ENCODE measurements around the gene SIGLEC5. TPM values are rescaled to one million over a fixed set of nuclear protein-coding genes. Genes with fewer than 3 reads are reported as not detected.

The SIGLEC5 gene
- total RNA-seq, 1 donor, result 2.2 TPM

DNA sequence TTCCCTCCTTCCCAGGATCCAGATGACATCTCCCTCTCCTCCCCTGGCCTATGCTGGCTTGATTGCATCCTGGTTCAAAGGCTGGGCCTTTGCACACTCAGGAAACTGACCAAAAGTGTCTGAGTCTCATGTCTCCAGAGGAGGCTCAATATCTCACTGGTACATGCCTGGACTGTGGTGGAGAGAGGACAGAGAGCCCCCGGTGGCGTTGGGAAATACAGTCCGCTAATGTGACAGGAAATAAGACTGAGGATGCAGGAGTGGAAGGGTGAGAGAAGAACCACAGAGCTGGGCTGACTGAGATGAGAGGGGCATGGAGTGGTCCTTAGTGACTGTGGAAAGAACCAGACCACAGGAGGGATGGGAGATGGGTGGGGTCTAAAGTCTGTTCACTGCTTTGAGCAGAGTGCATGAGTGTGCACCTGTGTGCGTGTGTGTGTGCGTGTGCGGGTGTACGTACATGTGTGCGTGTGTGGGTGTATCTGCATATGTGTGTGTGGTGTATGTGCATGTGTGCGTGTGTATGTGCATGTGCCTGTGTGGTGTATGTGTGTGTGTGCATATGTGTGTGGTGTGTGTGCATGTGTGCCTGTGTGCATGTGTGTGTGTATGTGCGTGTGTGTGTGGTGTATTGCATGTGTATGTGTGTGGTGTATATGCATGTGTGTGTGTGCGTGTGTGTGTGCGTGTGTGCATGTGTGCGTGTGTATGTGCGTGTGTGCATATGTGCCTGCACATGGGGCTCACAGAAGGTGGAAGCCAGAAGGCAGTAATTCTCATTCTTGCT is 1.9 kb downstream of the SIGLEC5 start:
- DNase-seq (ENCODE audit: low read depth in 2 of 3, low spot score in 2 of 3), result no peak

DNA sequence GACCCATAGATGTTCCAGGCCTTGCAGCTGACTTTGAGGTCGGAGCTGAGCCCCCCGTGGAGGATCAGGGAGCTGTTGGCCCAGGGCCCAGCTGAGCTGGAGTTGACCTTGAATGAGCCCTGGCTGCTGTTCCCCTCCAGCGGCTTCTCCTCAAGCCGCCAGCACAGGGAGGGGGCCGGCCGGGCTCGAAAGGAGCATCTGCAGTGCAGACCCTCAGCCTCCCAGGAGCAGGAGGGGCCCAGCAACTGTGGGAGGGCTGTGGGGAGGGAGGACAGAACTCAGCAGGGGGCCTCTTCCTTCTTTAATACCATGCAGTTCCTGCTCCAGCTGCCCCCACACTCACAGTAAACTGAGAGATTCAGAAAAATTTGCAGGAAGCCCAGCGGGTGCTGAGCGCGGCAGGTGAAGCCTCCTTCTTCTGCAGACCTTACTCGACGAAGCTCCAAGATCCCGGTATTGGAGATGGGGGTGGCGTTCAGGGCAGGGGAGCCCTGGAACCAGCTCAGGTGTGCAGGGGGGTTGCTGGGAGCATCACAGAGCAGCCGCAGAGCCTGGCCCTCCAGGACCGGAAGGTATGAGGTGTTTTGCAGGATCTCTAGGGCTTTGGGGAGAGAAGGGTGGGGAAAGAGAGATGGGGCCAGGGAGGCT is 2.6 kb downstream of the SIGLEC5 start:
- DNase-seq (ENCODE audit: low read depth in 2 of 3, low spot score in 2 of 3), result no peak

DNA sequence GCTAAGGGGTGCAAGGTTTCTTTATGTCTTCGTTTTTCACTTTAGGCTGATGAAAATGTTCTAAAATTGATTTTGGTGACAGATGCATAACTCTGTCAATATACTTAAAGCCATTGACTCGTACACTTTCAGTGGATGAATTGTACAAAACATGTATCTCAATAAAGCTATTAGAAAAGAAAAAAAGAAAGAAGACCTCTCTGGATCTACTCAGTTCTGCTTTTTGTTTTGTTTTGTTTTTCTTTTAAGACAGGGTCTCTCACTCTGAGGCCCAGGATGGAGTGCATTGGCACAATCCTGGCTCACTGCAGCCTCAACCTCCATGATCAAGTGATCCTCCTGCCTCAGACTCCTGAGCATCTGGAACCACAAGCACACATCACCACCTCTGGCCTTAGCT is 3.5 kb downstream of the SIGLEC5 start:
- no peak for DNase-seq (ENCODE audit: low read depth in 2 of 3, low spot score in 2 of 3)

DNA sequence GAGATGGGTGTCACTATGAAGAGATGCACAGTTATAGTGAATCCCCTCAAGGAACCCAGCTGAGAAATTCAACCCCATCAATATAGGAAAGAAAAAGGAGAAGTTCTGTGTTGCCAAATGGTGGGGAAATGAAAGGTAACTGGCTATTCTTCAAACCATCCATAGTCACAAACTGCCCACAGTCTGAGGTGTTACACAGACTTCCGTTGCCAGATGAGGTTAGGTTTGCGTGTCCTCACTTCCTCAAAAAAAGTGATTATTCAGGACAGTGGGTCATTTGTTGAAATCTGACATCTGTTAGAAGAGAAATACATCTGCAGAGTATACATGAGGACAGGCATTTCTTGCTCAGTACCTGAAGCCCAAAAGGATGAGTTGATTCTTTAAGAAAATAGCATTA is 9.0 kb downstream of the SIGLEC5 start:
- peak in 2 of 3 donors; percentile 43 to 85 for DNase-seq (ENCODE audit: low read depth in 2 of 3, low spot score in 2 of 3)

DNA sequence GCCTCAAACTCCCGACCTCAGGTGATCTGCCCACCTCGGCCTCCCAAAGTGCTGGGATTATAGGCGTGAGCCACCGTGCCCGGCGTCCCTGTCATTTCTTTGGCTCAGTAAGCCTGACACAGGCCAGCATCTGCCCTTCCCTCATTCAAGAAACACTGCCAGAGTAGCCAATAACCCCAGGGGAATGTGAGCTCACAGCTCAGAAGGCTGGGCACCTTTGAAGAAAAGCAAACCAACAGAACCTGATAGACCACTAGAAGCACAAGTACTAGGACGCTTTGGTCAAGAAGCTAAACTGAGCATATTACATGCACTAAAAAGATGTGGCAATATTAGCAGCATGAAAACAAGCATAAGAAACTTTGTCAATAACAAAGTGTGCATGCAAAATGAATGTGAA is 14.2 kb downstream of the SIGLEC5 start:
- no peak for DNase-seq (ENCODE audit: low read depth in 2 of 3, low spot score in 2 of 3)

DNA sequence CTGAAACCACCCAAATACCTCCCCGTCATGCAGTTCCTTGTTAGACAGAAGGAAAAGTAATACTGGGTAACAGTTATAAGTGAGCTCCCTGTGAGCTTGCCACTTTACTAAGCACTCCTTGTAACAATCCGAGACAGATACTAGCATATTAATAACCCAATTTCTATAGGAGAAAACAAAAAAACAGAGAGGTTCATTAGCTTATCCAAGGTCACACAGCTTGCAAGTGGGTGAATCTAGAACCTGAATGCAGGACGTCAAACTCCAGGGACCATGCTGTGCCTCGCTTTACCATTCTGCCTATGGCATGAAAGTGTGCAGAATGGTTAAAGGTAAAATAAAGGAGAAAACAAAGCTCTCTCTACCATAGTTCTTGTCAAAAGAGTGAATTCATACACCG is 15.4 kb downstream of the SIGLEC5 start:
- DNase-seq (ENCODE audit: low read depth in 2 of 3, low spot score in 2 of 3), result no peak

DNA sequence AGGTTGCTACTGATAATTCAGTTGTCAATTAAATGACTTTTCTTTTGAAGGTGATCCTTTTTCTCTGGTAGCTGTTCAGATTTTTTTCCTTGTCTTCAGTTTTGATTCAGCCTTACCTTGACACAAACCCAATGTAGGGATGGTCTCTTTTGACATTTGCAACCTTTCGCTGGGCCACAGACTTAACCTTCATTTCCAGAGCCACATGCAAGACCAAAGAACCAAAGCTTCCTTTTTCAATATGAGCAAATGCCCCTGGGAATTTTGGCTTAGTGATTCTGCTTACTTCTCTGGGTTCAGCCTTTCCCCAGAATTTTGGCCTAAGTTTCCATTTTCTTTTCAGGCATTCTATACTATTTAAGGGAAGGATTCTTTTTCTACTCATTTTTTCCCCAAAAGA is 19.6 kb downstream of the SIGLEC5 start:
- DNase-seq (ENCODE audit: low read depth in 2 of 3, low spot score in 2 of 3), result no peak

DNA sequence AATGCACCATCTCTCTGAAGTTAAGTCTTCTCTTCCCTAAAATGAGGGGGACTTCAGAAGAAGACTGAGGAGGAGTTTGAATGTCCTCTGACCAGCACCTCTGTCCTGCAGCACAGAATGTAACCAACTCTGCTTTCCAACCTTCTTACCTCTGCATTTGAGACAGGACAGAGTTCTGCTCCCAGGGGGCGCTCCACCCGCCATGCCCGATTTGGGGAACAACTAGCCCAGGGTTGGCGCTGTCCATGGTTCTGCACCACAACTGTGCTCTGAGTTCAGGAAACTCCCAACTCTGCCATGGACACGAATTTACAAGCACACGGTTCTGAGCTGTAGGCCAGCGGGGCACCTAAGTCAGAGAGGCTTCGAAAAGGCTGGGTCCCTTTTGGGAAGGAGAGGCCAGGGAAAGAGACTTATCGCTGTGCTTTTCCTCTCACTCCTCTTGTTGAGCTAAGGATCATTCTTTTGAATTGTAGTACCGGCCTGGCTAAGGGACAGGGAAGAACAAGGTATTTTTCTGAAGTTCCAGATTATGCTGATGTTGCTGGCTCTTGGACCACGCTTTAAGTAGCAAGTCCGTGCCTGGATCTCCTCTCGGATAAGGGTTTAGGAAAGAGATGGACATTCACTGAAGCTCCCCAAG is 22.2 kb downstream of the SIGLEC5 start:
- peak in 2 of 3 donors; percentile 82 to 90 for DNase-seq (ENCODE audit: low read depth in 2 of 3, low spot score in 2 of 3)

DNA sequence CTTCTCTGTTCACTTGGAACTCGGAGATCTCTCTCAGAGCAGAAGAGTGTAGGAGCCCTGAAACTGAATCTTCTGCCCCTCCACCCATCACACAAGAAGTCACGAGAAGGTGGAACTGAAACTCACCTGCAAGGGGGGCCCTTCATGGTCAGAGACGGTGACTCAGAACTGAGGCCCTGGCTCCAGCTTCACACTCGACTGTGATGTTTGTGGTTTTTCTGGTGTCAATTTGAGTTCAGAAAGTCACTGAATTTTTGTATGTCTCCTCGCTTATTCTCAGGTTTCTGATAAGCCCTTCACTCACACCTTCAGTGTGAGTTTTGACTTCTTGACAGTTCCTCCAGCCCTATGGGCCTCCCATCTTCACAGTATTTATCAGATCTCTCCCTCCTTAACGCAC is 23.1 kb downstream of the SIGLEC5 start:
- no peak for DNase-seq (ENCODE audit: low read depth in 2 of 3, low spot score in 2 of 3)

DNA sequence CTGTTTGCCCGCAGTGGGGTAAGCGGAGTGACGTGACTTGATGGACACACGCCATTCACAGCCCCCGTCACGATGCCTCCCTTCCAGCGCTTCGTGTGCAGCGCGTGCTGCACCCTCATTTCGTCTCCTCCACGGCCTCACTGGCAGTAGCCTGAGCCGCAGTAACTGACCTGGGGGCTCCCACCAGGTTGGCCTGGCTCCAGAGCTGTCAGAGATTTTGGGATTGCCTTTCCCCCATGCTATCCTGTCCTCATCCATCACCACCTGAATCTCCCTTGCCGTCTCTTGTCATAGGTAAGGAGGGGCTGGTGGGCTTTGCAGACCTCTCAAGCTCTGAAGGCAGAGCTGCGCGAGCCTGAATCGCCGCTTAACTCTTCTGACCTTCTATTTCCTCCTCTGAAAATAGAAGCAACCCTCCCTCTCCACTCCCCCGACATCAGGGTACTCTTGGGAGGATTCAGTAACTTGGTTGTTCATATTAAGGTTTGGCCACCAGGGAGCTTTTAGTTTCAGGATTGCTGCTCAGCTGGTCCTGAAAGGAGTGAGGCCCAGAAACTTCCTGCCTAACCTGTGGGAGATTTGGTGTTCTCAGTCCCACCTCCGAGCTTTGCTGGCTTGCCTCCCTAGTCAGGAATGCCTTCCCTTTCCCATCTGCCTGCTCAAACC is 27.9 kb downstream of the SIGLEC5 start:
- DNase-seq (ENCODE audit: low read depth in 2 of 3, low spot score in 2 of 3), result no peak

DNA sequence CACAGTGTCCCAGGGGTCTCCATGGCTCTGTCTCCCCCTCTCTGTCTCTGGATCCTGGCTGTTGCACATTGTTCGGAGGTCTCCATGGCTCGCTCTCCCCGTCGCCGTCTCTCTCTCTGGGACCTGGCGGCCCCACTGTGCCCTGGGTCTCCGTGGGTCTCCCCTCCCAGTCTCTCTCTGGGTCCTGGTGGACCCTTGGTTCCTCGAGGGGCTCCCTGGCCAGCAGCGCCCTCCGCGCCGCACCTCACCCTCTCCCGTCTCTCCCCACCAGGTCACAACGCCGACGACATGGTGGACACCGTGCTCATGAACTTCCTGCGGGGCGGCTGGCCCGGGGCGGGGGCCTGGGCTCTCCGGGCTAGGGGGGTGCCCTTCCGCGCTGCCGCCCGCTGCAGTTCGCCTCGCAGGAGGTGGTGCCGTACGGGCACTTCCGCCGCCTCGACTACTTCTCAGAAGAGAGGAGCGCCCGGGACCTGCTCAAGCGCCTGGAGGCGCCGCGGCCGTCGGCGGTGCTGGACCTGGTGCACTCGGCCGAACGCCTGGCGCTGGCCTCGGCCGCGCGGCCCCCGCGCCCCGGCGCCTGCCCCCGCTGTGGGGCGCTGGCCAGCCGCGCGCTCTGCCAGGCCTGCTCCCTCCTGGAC is 29.1 kb downstream of the SIGLEC5 start:
- DNase-seq (ENCODE audit: low read depth in 2 of 3, low spot score in 2 of 3), result peak in 1 of 3 donors; percentile 29

DNA sequence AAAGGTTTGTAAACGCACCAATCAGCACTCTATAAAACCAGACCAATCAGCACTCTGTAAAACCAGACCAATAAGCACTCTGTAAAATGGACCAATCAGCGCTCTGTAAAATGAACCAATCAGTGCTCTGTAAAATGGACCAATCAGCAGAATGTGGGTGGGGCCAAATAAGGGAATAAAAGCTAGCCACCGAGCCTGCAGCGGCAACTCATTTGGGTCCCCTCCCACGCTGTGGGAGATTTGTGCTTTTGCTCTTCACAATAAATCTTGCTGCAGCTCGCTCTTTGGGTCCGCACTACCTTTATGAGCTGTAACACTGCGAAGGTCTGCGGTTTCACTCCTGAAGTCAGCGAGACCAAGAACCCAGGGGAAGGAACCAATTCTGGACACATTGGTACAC is 31.1 kb downstream of the SIGLEC5 start:
- no peak for DNase-seq (ENCODE audit: low read depth in 2 of 3, low spot score in 2 of 3)

DNA sequence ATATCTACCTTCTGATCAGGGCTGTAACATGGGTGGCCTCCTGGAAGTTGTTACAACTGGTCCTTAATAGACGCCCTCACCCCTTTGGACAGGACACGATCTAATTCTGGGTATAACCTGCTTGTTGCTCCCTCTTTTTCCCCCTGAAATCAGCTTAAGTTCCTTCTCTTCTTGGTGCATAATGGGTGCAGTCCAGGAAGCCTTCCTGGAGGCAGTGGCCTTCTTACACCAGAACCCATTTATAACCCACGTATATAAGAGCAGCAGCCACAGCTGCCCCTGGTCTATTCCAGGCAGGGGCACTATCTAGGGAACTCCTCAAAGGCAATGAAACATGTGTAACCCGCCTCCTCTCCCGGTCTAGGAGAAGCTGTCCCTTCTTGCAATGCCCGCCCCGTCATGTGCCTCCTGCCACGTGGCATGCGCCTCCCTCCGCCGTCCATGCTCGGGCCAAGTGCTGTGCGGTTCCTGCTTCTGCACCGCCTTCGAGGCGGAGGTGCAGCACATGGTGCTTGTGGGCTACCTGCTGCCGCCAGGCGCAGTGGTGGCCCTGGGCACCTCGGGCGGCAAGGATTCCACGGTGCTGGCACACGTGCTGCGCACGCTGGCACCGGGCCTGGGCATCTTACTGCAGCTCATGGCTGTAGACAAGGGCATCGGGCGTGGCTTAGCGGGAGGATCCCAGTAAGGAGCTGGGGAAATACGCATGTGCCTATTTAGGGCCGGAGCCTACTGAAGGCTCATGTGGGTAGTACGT is 31.9 kb downstream of the SIGLEC5 start:
- DNase-seq (ENCODE audit: low read depth in 2 of 3, low spot score in 2 of 3), result no peak

DNA sequence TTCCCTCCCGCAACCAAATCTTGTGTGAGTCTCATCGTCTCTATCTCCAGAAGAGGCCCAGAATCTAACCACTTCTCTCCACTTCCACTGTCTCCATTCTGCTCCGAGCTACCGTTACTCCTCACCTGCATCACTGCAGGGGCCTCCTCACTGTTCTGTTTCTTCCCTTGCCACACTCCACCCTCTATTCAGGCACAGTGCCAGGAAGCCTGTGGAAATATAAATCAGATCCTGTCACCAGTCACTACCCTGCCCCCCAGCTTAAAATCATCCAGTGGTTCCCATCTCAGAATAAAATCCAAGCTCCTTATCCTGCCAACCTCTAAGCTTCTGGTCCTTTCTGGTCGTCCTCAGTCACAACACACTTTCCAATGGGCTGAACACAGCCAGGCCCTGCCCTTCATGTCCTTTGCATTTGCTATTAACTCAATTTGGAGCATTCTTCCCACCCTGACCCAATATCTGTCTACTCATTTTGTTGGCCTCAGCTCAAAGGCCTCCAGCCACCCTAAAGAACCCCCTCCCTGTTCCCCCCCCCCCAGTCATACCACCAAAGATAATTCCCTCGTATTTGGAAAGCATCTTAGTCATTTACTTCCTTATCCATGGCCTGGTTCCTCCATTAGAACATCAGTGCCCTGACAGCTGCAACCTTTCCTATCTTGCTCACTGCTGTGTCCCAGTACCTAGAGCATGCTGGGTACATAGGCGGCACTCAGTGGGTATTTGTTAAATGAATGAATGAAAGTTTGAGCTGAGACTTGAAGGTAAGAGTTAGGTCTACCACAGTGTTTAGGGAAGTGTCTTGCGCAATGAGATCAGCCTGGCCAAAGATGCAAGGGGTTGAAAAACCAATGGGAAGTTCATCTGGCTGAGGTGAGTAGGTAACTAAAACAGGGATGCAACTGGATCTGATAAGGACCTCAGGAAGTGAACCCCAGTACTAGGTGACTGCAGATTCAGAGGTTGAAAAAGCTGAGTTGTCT is 34.7 kb downstream of the SIGLEC5 start:
- no peak for DNase-seq (ENCODE audit: low read depth in 2 of 3, low spot score in 2 of 3)

DNA sequence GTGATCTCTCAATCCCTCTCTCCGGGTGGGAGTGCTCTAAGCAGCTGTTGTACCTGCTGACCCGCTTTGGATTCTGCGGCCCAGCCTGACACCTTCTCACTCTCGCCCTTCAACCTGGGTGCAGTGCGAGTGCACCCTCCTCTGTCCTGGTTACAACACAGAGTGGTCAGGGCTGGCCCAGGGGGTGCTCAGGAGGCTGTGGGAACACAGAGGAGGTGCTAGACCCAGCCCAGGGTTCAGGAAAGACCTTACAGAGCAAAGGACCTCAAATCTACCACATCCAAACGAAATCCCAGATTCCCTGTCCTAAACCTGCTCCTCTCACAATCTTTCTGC is 35.5 kb downstream of the SIGLEC5 start:
- no peak for DNase-seq (ENCODE audit: low read depth in 2 of 3, low spot score in 2 of 3)

DNA sequence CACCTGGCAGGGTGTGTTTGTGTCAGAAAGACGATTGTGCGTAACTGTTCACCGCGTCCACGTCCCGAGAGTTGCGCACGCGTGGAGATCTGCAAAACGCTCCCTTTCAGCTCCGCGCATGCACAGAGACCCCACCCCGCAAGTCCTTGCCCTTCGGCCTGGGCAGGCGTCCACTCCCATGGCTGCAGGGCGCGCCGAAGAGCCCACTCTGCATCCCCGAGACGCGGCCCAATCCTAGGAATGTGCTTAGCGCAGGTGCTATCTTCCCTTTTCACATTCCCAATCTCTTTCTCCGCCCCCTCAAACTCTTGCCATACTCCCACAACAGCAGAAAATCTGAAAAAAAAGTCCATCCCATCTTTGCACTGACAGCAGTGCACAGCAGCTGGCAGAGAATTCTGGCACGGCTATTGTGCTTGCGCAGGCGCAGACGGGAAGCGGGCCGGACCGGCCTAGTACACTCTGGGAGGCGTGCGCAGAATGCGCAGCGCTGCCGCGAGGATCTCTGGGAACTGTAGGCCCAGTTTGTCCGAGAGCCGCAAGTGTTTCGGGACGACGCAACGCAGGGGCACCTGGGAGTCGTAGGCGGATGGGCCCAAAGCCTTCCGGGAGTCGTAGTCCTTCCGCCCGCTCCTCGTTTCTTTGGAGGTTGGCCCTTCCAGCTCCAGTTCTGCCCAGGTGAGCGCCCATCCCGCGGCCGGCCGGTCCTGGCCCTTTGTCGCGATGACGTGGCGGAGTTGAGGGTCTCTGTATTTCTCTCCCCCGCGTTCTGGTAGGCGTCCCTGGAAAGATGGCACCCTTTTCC is 36.0 kb downstream of the SIGLEC5 start:
- DNase-seq (ENCODE audit: low read depth in 2 of 3, low spot score in 2 of 3), result peak; percentile 81 to 97 (median 95)

DNA sequence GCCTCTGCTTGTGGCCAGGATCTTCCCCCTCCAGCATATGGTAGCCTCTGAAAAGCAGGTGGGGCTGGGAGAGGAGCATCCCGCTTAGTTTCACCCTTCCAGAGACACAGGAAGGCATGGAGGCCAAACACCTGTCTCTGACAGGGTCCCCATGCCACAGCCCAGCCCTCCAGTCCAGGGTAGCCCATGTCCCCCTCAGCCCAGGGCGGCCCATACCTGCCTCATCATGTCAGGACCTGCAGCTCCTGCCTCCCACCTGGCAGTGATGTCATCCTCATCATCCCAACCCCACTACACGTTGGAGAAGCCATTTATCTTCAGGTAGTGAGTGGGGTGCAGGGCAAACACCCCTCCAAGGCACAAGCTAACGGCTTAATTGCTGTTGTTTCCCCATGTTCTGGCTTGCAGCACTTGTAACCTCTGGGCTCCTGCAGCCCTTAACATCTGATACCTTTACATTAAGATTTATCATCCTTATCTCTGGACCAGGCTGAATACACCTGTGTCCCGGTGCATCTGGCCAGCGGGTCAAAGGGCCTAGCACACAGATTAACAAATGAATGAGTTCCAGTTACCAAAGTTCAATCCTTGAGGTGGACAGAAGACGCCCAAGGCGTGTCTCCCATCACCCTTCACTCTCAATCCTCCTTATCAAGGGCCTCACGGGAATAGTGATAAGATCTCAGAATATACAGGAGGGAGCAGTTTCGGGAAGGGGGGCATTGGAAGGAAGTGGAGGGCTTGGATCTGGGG is 36.9 kb downstream of the SIGLEC5 start:
- DNase-seq (ENCODE audit: low read depth in 2 of 3, low spot score in 2 of 3), result no peak

DNA sequence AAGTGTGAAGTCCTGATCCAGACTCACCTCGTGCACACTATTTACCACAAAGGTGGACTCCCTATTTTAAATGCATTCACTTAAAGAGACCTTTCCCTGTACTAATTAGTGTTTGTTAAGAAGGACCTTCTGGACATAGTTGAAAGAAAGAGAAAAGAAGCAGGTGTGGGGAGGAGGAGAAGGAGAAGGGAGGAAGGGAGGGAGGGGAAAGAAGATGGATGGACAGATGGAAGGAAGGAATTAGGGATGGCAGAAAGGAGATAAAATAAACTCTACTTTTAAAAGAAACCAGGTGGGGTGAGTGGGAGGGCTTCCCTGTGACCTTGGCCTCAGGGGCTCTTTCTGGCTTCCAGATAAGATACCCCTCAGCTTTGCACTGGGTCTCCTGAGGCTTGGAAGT is 37.7 kb downstream of the SIGLEC5 start:
- no peak for DNase-seq (ENCODE audit: low read depth in 2 of 3, low spot score in 2 of 3)

All from hematopoietic multipotent progenitor cell (in vitro differentiated cells).